Measurements from ENCODE around the gene ACAP2. TPM values are rescaled to one million over a fixed set of nuclear protein-coding genes. Genes with fewer than 3 reads are reported as not detected.

Gene ACAP2
- polyA plus RNA-seq, 3 donors: 41.5 to 96.5 (median 71.6) TPM

DNA sequence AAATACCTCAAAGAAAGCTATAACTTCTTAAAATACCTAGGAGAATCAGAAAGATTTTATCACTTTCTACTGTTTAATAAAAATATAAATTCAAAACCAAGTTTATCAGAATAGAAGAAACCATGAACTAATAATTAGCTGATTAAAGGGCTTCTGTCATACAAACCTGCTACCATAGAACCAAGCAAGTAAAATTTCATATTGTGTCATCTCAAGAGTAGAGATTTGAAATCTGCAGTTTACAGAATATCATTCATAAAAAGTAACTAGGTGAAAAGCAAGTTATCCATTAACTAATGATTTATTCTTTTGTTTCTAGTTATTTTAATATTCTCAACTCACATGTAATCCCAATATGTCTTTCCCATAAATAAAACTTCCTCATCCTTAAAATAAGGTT, 135.1 kb downstream of the ACAP2 start:
- no peaks in the 10 kb centered on the region for H3K27me3 Mint-ChIP-seq (ENCODE audit: low read depth in 3 of 3)
- Histone ChIP-seq H4K20me1 (ENCODE audit: insufficient read depth, low read length) (peaks cover 54% of the 10 kb centered on the region), H3K4me3 (replicated peaks in 1 of 3; ENCODE audit: low read depth in 2 of 3, low read length in 3 of 3) (no peak overlapping the region), H3K79me2 (ENCODE audit: insufficient read depth, low read length) (no peaks in the 10 kb centered on the region), H3K36me3 (replicated peaks in 1 of 2; ENCODE audit: control insufficient read depth in 1 of 2, insufficient read depth in 2 of 2, low read length in 2 of 2) (peaks cover 70 to 95% of the 10 kb centered on the region in 2 donors), H3K9ac (ENCODE audit: insufficient read depth, low read length, poor library complexity, severe bottlenecking) (no peak overlapping the region), H3K27me3 (ENCODE audit: control insufficient read depth in 2 of 2, insufficient read depth in 2 of 2, low read length in 2 of 2) (no peaks in the 10 kb centered on the region), H3K9me3 (replicated peaks in 1 of 2; ENCODE audit: control insufficient read depth in 1 of 2, insufficient read depth in 1 of 2, low read length in 2 of 2) (no peaks in the 10 kb centered on the region), H3K27ac (ENCODE audit: low read depth in 1 of 2, low read length in 2 of 2) (no peak overlapping the region), H3K4me1 (ENCODE audit: control insufficient read depth in 1 of 2, insufficient read depth in 2 of 2, low read length in 2 of 2) (no peaks in the 10 kb centered on the region), H2AFZ (ENCODE audit: insufficient read depth, low read depth, low read length, poor library complexity, severe bottlenecking) (no peak overlapping the region), H3K4me2 (replicated peaks; ENCODE audit: extremely low read depth, low read length, poor library complexity, severe bottlenecking) (no peak overlapping the region)
- TF ChIP-seq, protein P1, sequence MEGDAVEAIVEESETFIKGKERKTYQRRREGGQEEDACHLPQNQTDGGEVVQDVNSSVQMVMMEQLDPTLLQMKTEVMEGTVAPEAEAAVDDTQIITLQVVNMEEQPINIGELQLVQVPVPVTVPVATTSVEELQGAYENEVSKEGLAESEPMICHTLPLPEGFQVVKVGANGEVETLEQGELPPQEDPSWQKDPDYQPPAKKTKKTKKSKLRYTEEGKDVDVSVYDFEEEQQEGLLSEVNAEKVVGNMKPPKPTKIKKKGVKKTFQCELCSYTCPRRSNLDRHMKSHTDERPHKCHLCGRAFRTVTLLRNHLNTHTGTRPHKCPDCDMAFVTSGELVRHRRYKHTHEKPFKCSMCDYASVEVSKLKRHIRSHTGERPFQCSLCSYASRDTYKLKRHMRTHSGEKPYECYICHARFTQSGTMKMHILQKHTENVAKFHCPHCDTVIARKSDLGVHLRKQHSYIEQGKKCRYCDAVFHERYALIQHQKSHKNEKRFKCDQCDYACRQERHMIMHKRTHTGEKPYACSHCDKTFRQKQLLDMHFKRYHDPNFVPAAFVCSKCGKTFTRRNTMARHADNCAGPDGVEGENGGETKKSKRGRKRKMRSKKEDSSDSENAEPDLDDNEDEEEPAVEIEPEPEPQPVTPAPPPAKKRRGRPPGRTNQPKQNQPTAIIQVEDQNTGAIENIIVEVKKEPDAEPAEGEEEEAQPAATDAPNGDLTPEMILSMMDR (IDR thresholded peaks at IDR 0.05): no peak
- H3K4me1 Mint-ChIP-seq: no peaks in the 10 kb centered on the region
- H3K4me3 Mint-ChIP-seq: no peak overlapping the region
- no peak overlapping the region for H3K27ac Mint-ChIP-seq
- no peaks in the 10 kb centered on the region for H3K9me3 Mint-ChIP-seq
- H3K36me3 Mint-ChIP-seq: peaks cover 44 to 71% of the 10 kb centered on the region in 2 donors
- no peak for DNase-seq
- intact Hi-C loops (cut with micrococcal nuclease): no loop called here

DNA sequence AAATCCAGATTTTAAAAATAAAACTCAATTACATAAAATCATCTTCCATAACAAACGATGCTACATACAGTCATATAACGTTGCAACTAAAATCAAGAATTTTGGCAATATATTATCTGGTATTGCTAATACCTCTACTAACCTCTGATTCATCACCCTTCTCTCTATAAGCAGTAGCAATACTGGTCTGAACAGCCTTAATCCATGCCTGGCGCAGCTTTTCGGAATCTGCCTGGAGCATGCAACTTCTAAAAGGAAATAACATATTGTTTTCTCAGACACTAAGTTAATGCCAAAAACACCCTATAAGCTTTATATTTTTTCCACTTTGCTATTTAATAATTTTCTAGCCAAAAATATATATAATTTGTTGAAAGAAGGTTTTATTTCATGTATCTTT, 136.5 kb downstream of the ACAP2 start:
- H3K27me3 ChIP-seq (ENCODE audit: control insufficient read depth in 2 of 2, insufficient read depth in 2 of 2, low read length in 2 of 2): no peaks in the 10 kb centered on the region
- no peaks in the 10 kb centered on the region for H3K79me2 ChIP-seq (ENCODE audit: insufficient read depth, low read length)
- 100% methylated on average over 2 of the region's 4 CpGs for WGBS (ENCODE audit: insufficient coverage)
- H3K27ac ChIP-seq (ENCODE audit: low read depth in 1 of 2, low read length in 2 of 2): no peak overlapping the region
- Mint-ChIP-seq H3K27me3 (ENCODE audit: low read depth in 3 of 3) (no peaks in the 10 kb centered on the region), H3K27ac (no peak overlapping the region), H3K36me3 (peaks cover 54 to 76% of the 10 kb centered on the region in 2 donors), H3K9me3 (no peaks in the 10 kb centered on the region), H3K4me1 (no peaks in the 10 kb centered on the region), H3K4me3 (no peak overlapping the region)
- intact Hi-C loops (cut with micrococcal nuclease): no loop called here
- H3K4me3 ChIP-seq (replicated peaks in 1 of 3; ENCODE audit: low read depth in 2 of 3, low read length in 3 of 3): no peak overlapping the region
- no peaks in the 10 kb centered on the region for H3K9me3 ChIP-seq (replicated peaks in 1 of 2; ENCODE audit: control insufficient read depth in 1 of 2, insufficient read depth in 1 of 2, low read length in 2 of 2)
- no peak for DNase-seq
- H3K9ac ChIP-seq (ENCODE audit: insufficient read depth, low read length, poor library complexity, severe bottlenecking): no peak overlapping the region
- TF ChIP-seq, protein P1 (IDR thresholded peaks at IDR 0.05): no peak
- H3K4me1 ChIP-seq (ENCODE audit: control insufficient read depth in 1 of 2, insufficient read depth in 2 of 2, low read length in 2 of 2): no peaks in the 10 kb centered on the region
- peaks cover 76 to 97% of the 10 kb centered on the region in 2 donors for H3K36me3 ChIP-seq (replicated peaks in 1 of 2; ENCODE audit: control insufficient read depth in 1 of 2, insufficient read depth in 2 of 2, low read length in 2 of 2)
- peaks cover 66% of the 10 kb centered on the region for H4K20me1 ChIP-seq (ENCODE audit: insufficient read depth, low read length)
- no peak overlapping the region for H3K4me2 ChIP-seq (replicated peaks; ENCODE audit: extremely low read depth, low read length, poor library complexity, severe bottlenecking)
- H2AFZ ChIP-seq (ENCODE audit: insufficient read depth, low read depth, low read length, poor library complexity, severe bottlenecking): no peak overlapping the region
